GM12891 (cell line): ENCODE measurements around the gene A4GALT.

ENCODE experiments used
- DNase-seq: peaks from one replicate; pipeline ENCODE4 v3.0.0; 2011; ENCODE audit warnings: low spot score; ENCODE audit not compliant: insufficient read length
- FAIRE-seq: peaks from 2 replicates; lab custom pipeline; 2011; peaks lifted over from hg19 to GRCh38; lab: Jason Lieb, UNC
- PAX5 ChIP-seq: IDR thresholded peaks from 2 replicates; pipeline ENCODE4 v1.6.1; 2011; ENCODE audit warnings: low read length, moderate library complexity, mild to moderate bottlenecking; ENCODE audit not compliant: insufficient read depth, severe bottlenecking
- POLR2A ChIP-seq: IDR thresholded peaks from 2 replicates; pipeline ENCODE4 v1.6.1; 2011; ENCODE audit warnings: low read depth, low read length, control low read depth
- POLR2AphosphoS5 ChIP-seq: IDR thresholded peaks from 2 replicates; pipeline ENCODE4 v1.6.1; 2011; ENCODE audit warnings: low read depth, low read length, control low read depth
- POU2F2 ChIP-seq: IDR thresholded peaks from 2 replicates; pipeline ENCODE4 v1.6.1; 2011; ENCODE audit warnings: low read depth, mild to moderate bottlenecking, control low read depth, low read length, moderate library complexity
- SPI1 ChIP-seq: IDR thresholded peaks from 2 replicates; pipeline ENCODE4 v1.6.1; 2011; ENCODE audit warnings: low read depth, low read length, control low read depth
- TAF1 ChIP-seq: IDR thresholded peaks from 2 replicates; pipeline ENCODE4 v1.6.1; 2011; ENCODE audit warnings: low read depth, low read length, control low read depth

The A4GALT gene

GRCh38 chr22:42719656-42720262, 911 bp downstream of the A4GALT start:
- peak; percentile 29; the same call in 1 of the 2 replicates for TF ChIP-seq SPI1
- TF ChIP-seq POLR2A: no peak
- FAIRE-seq: peak; percentile 88
- DNase-seq: no peak

GRCh38 chr22:42719133-42719532, 1.5 kb downstream of the A4GALT start:
- no peak for DNase-seq
- TF ChIP-seq POLR2AphosphoS5 (no peak), SPI1 (no peak), PAX5 (no peak), POLR2A (no peak), TAF1 (no peak), POU2F2 (no peak)

GRCh38 chr22:42717197-42717928, 3.3 kb downstream of the A4GALT start:
- DNase-seq (no peak), FAIRE-seq (no peak)

More at GRCh38 chr22:42719133-42719532, 1.5 kb downstream of the A4GALT start:
- no peak for FAIRE-seq

GRCh38 chr22:42716649-42717127, 4.0 kb downstream of the A4GALT start:
- TF ChIP-seq POLR2AphosphoS5: no peak
- TF ChIP-seq POU2F2: 0 out of 2 replicates have a peak, but pooled peaks have one; percentile 43
- peak; percentile 56 for TF ChIP-seq SPI1
- no peak for TF ChIP-seq POLR2A
- no peak for TF ChIP-seq TAF1
- peak; percentile 37 for TF ChIP-seq PAX5
- no peak for DNase-seq
- FAIRE-seq: peak; percentile 99

More at GRCh38 chr22:42717197-42717928, 3.3 kb downstream of the A4GALT start:
- TF ChIP-seq TAF1 (no peak), POLR2A (no peak), SPI1 (no peak), POLR2AphosphoS5 (no peak), PAX5 (no peak), POU2F2 (no peak)

GRCh38 chr22:42716221-42716620, 4.4 kb downstream of the A4GALT start:
- TF ChIP-seq POU2F2 (no peak), POLR2A (no peak), TAF1 (no peak), PAX5 (no peak), POLR2AphosphoS5 (no peak), SPI1 (no peak)
- DNase-seq: no peak
- FAIRE-seq: no peak

- TF ChIP-seq PAX5: no peak
- peak; percentile 41 for FAIRE-seq
- no peak for DNase-seq
Observed at GRCh38 chr22:42714768-42715390, 5.8 kb downstream of the A4GALT start.

- FAIRE-seq: no peak
- TF ChIP-seq SPI1: no peak
- TF ChIP-seq POU2F2: no peak
- TF ChIP-seq POLR2A: no peak
- no peak for TF ChIP-seq PAX5
- no peak for TF ChIP-seq POLR2AphosphoS5
- TF ChIP-seq TAF1: no peak
- no peak for DNase-seq
Observed at GRCh38 chr22:42714308-42714707, 6.4 kb downstream of the A4GALT start.

- FAIRE-seq (peak; percentile 33), DNase-seq (no peak)
- TF ChIP-seq SPI1 (no peak), TAF1 (no peak), POU2F2 (no peak), PAX5 (no peak), POLR2AphosphoS5 (no peak), POLR2A (no peak)
Observed at GRCh38 chr22:42711895-42712837, 8.5 kb downstream of the A4GALT start.

GRCh38 chr22:42711281-42711731, 9.4 kb downstream of the A4GALT start:
- TF ChIP-seq POLR2AphosphoS5: no peak
- TF ChIP-seq TAF1: no peak
- TF ChIP-seq PAX5: no peak
- TF ChIP-seq POLR2A: no peak
- TF ChIP-seq SPI1: no peak
- no peak for TF ChIP-seq POU2F2
- FAIRE-seq: peak; percentile 23
- DNase-seq: no peak
